HG03045 (cell line): ENCODE results near the gene IL2.

Source experiments
- ATAC-seq: cut with Tn5 transposase; IDR thresholded peaks from one replicate; pipeline ENCODE4 v1.9.1; 2021; ENCODE audit warnings: mild to moderate bottlenecking, moderate library complexity; ENCODE audit not compliant: unreplicated experiment

IL2 gene

GRCh38 chr4:122456231-122457116, at the start of gene IL2:
Gene IL2, minus strand, starts transcription at chr4:122456725. Its CDS starts 285 bp downstream, at chr4:122456440.
- ATAC-seq = no peak

GRCh38 chr4:122503214-122503613, 46.7 kb upstream of the IL2 start:
- ATAC-seq = no peak

GRCh38 chr4:122500852-122501501, 44.5 kb upstream of the IL2 start:
- no peak for ATAC-seq

- ATAC-seq = no peak
These were observed 32.5 kb upstream of the IL2 start for GRCh38 chr4:122489061-122489460.

GRCh38 chr4:122483481-122483880, 27.0 kb upstream of the IL2 start:
- ATAC-seq = no peak

GRCh38 chr4:122481766-122482405, 25.4 kb upstream of the IL2 start:
- no peak for ATAC-seq

- ATAC-seq = no peak
These were observed 24.3 kb upstream of the IL2 start for GRCh38 chr4:122480655-122481487.

- no peak for ATAC-seq
These were observed 23.5 kb upstream of the IL2 start for GRCh38 chr4:122479935-122480416.

- ATAC-seq = no peak
These were observed 20.2 kb upstream of the IL2 start for GRCh38 chr4:122476745-122477144.

GRCh38 chr4:122476126-122476525, 19.6 kb upstream of the IL2 start:
- ATAC-seq = no peak

- ATAC-seq = no peak
These were observed 18.7 kb upstream of the IL2 start for GRCh38 chr4:122475233-122475632.

- no peak for ATAC-seq
These were observed 12.9 kb upstream of the IL2 start for GRCh38 chr4:122469457-122469856.

- peak; percentile 60 for ATAC-seq
These were observed 2.1 kb upstream of the IL2 start for GRCh38 chr4:122458625-122459024.

- ATAC-seq = no peak
These were observed 3.0 kb downstream of the IL2 start for GRCh38 chr4:122453384-122453995.

GRCh38 chr4:122450847-122451246, 5.7 kb downstream of the IL2 start:
- ATAC-seq = no peak

GRCh38 chr4:122434285-122434684, 22.2 kb downstream of the IL2 start:
- ATAC-seq = no peak

GRCh38 chr4:122431351-122431750, 25.2 kb downstream of the IL2 start:
- ATAC-seq = no peak

- ATAC-seq = no peak
These were observed 33.3 kb downstream of the IL2 start for GRCh38 chr4:122423246-122423645.

- peak; percentile 77 for ATAC-seq
These were observed 44.0 kb downstream of the IL2 start for GRCh38 chr4:122412547-122412946.

GRCh38 chr4:122403861-122404260, 52.7 kb downstream of the IL2 start:
- no peak for ATAC-seq
